Esophagus squamous epithelium (tissue), 4 donors: ENCODE results near the gene GEMIN5.

Experiments used
- CTCF ChIP-seq, 6 experiments: fragments of 450-650 bp in 4 of 6; fragments of 200-600 bp in 2 of 6; sonication (generic) in 2 of 6; IDR thresholded peaks; one replicate each; pipeline ENCODE4 v1.5.1; 2016 to 2019; ENCODE audit warnings: antibody characterized with exemption in 6 of 6, mild to moderate bottlenecking in 4 of 6, moderate library complexity in 4 of 6
- POLR2A ChIP-seq, 4 donors: fragments of 450-650 bp; IDR thresholded peaks; one replicate each; pipeline ENCODE4 v1.6.1; 2017; ENCODE audit warnings: antibody characterized with exemption in 4 of 4, mild to moderate bottlenecking in 4 of 4, moderate library complexity in 3 of 4

GRCh38 chr5:154977409-154977808 lies 39.4 kb upstream of the GEMIN5 start:
- TF ChIP-seq CTCF (IDR thresholded peaks at IDR 0.05), result no peak
- TF ChIP-seq POLR2A (IDR thresholded peaks at IDR 0.05), result no peak
